CD4-positive, alpha-beta T cell (primary cell): Measurements from ENCODE around the gene FHIP1B. TPM values are rescaled to one million over a fixed set of nuclear protein-coding genes. Genes with fewer than 3 reads are reported as not detected.

Experiments used
- ATAC-seq: fragments of 200-7000 bp; cut with Tn5 transposase; one replicate; pipeline ENCODE4 v1.10.0; 2022; ENCODE audit warnings: mild to moderate bottlenecking; ENCODE audit not compliant: poor library complexity
- CTCF ChIA-PET: fragments of 350-600 bp; sonication (Branson Sonifier 250); formaldehyde crosslinking; loops from one replicate; lab custom pipeline; 2021; ENCODE audit warnings: antibody characterized with exemption, inconsistent platforms; lab: Charles Lee
- POLR2A ChIA-PET: fragments of 350-600 bp; sonication (Branson Sonifier 250); formaldehyde crosslinking; loops from one replicate; lab custom pipeline; 2021; ENCODE audit warnings: antibody characterized with exemption, inconsistent platforms; lab: Charles Lee
- DNase-seq, 14 experiments: peaks; one replicate each; pipeline ENCODE4 v3.0.0-alpha.2; 2013 to 2020; ENCODE audit warnings: mixed read lengths in 2 of 14
- H3K27ac ChIP-seq, 2 donors: one replicate each; pipeline versions ENCODE4 v1.5.1 to v1.7.0; 2013; ENCODE audit warnings: low read length in 2 of 2, low read depth in 1 of 2, mild to moderate bottlenecking in 1 of 2
- H3K27me3 ChIP-seq, 2 experiments: 1 replicate in 1 of 2; 2 replicates in 1 of 2; pipeline versions ENCODE4 v1.6.1 to v1.7.0; 2013; ENCODE audit warnings: low read length in 2 of 2, control low read depth in 1 of 2, mild to moderate bottlenecking in 1 of 2, moderate library complexity in 1 of 2; ENCODE audit not compliant: insufficient read depth in 2 of 2, control insufficient read depth in 1 of 2
- H3K36me3 ChIP-seq: one replicate; pipeline ENCODE4 v1.6.1; 2013; ENCODE audit warnings: low read length, control low read depth; ENCODE audit not compliant: insufficient read depth
- H3K4me1 ChIP-seq: one replicate; pipeline ENCODE4 v1.6.1; 2013; ENCODE audit warnings: low read length, control low read depth; ENCODE audit not compliant: insufficient read depth
- H3K4me3 ChIP-seq: one replicate; pipeline ENCODE4 v1.5.1; 2013; ENCODE audit warnings: mild to moderate bottlenecking, low read length, moderate library complexity
- H3K9me3 ChIP-seq, 2 experiments: 1 replicate in 1 of 2; 2 replicates in 1 of 2; pipeline versions ENCODE4 v1.6.1 to v1.7.0; 2013; ENCODE audit warnings: low read length in 2 of 2, mild to moderate bottlenecking in 2 of 2, control low read depth in 1 of 2, moderate library complexity in 1 of 2; ENCODE audit not compliant: control insufficient read depth in 1 of 2, insufficient read depth in 1 of 2
- H3K27ac Mint-ChIP-seq: one replicate; pipeline ENCODE4 v1.8.0; 2020; ENCODE audit warnings: mixed read lengths
- H3K27me3 Mint-ChIP-seq: one replicate; pipeline ENCODE4 v1.8.0; 2021; ENCODE audit warnings: mixed read lengths
- H3K36me3 Mint-ChIP-seq: one replicate; pipeline ENCODE4 v1.8.0; 2021; ENCODE audit warnings: low read depth, mixed read lengths
- H3K4me1 Mint-ChIP-seq: one replicate; pipeline ENCODE4 v1.8.0; 2021; ENCODE audit warnings: low read depth, mixed read lengths
- H3K4me3 Mint-ChIP-seq: one replicate; pipeline ENCODE4 v1.8.0; 2020; ENCODE audit warnings: mild to moderate bottlenecking, mixed read lengths
- H3K9me3 Mint-ChIP-seq: one replicate; pipeline ENCODE4 v1.8.0; 2020; ENCODE audit warnings: mixed read lengths
- intact Hi-C, 2 experiments: fragments of 100-400 bp; cut with DNase I in 1 of 2; cut with micrococcal nuclease in 1 of 2; formaldehyde crosslinking; loops; one replicate each; pipeline versions ENCODE4 v1.15.1 to v1.9.0; 2023 to 2025; cut with DNase I, micrococcal nuclease
- total RNA-seq, 174 experiments: library from RNA in 2 of 174; stranded (reverse) in 2 of 174; gene quantifications; one replicate each; pipeline ENCODE4 v1.2.3 and lab custom pipeline; 2021 to 2026
- TF ChIP-seq, protein P1 (sequence below): fragments of 200-600 bp; IDR thresholded peaks from one replicate; pipeline ENCODE4 v1.8.0; 2022; ENCODE audit warnings: antibody characterized with exemption, mild to moderate bottlenecking

Gene FHIP1B
- total RNA-seq, 2 experiments from 2014 or later, result 26.7 to 27.7 TPM

DNA sequence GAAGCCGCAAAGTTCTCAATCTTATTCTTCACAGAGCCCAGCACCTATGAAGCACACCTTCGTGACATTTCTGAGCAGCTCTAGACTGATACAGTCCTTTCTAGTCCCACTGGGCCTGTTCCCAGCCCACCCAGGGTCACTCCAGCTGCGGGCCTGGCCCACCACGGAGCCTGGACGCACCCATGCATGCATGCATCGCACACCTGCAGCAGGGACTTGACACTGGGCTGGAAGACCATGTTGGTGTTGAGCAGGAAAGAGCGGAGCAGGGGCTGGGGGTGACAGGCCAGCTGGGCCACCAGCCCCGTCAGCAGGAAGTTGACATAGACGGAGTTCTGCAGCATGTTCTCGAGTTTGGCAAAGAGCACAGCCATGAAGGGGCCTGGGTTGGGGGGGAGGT lies 19.9 kb downstream of the FHIP1B start:
- ATAC-seq, result no peak
- peaks cover 6% of the 10 kb centered on the region for H3K4me1 Mint-ChIP-seq
- Histone ChIP-seq H3K4me3 (no peak overlapping the region), H3K36me3 (peaks cover 78% of the 10 kb centered on the region), H3K27ac (no peak overlapping the region), H3K4me1 (no peaks in the 10 kb centered on the region), H3K9me3 (no peaks in the 10 kb centered on the region), H3K27me3 (no peaks in the 10 kb centered on the region)
- no peak for DNase-seq
- no peak overlapping the region for H3K4me3 Mint-ChIP-seq
- H3K36me3 Mint-ChIP-seq, result peaks cover 57% of the 10 kb centered on the region
- ChIA-PET CTCF (no interaction called here), POLR2A (no interaction called here)
- H3K27ac Mint-ChIP-seq, result no peak overlapping the region
- TF ChIP-seq, protein P1, sequence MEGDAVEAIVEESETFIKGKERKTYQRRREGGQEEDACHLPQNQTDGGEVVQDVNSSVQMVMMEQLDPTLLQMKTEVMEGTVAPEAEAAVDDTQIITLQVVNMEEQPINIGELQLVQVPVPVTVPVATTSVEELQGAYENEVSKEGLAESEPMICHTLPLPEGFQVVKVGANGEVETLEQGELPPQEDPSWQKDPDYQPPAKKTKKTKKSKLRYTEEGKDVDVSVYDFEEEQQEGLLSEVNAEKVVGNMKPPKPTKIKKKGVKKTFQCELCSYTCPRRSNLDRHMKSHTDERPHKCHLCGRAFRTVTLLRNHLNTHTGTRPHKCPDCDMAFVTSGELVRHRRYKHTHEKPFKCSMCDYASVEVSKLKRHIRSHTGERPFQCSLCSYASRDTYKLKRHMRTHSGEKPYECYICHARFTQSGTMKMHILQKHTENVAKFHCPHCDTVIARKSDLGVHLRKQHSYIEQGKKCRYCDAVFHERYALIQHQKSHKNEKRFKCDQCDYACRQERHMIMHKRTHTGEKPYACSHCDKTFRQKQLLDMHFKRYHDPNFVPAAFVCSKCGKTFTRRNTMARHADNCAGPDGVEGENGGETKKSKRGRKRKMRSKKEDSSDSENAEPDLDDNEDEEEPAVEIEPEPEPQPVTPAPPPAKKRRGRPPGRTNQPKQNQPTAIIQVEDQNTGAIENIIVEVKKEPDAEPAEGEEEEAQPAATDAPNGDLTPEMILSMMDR, result no peak
- H3K27me3 Mint-ChIP-seq, result no peaks in the 10 kb centered on the region
- intact Hi-C loops, result no loop called here
- H3K9me3 Mint-ChIP-seq, result no peaks in the 10 kb centered on the region

DNA sequence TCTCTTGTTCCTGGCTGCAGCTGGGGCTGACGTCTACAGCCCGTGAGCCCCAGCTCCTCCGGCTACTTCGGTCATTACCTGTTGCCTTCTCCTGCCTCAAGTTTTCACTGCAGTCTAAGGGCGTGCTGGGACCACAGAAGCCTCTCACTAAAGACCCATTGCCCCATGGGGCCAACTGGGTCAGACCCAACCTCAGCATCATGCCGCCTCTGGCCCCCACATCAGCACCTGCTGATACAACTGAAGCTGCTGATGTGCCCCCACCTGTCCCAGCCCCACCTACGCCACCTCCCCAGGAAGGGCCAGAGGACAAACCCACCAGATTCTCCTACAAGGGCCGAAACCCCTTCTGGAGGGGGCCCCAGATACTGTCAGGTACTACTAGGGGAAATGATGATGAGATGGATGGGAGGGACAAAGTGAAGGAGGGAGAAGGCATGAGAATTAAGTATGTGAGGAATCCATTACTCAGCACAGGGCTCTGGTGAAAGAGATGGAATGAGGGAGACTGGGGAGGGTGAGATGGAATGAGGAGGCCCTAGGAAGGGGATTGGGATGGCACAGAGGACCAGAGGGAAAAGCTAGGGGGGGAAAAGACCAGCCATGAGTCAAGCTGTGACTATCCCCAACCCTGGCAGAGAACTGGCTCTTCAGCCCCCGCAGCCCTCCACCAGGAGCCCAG lies 24.0 kb downstream of the FHIP1B start:
- Mint-ChIP-seq H3K27me3 (no peaks in the 10 kb centered on the region), H3K9me3 (no peaks in the 10 kb centered on the region), H3K4me1 (no peaks in the 10 kb centered on the region), H3K4me3 (no peak overlapping the region), H3K27ac (no peak overlapping the region), H3K36me3 (peaks cover 55% of the 10 kb centered on the region)
- no peak for ATAC-seq
- no peaks in the 10 kb centered on the region for H3K27me3 ChIP-seq
- DNase-seq, result no peak
- H3K4me1 ChIP-seq, result no peaks in the 10 kb centered on the region
- H3K36me3 ChIP-seq, result peaks cover 66% of the 10 kb centered on the region
- no peak overlapping the region for H3K27ac ChIP-seq
- no peak overlapping the region for H3K4me3 ChIP-seq
- no peaks in the 10 kb centered on the region for H3K9me3 ChIP-seq
- CTCF ChIA-PET, result no interaction called here
- TF ChIP-seq, protein P1, result no peak
- intact Hi-C loops, result no loop called here
- POLR2A ChIA-PET, result no interaction called here

DNA sequence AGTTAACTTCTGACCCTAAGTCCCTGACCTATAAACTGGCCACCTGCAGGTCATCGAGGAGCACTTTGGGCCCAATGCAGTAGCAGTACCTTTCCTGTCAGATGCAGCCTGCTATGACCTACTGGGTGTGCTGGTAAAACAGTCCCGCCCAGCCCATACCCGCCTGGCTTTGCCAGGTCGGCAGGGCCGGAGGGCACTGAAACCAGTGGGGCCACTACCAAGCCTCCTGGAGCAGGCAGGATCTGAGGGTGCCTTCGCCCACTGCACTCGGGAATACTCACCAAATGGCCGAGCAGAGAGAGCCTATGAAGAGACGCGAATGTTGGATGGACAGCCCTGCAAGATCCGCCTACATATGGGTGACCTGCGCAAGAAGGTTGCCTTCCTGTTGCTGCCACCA lies 24.6 kb downstream of the FHIP1B start:
- Mint-ChIP-seq H3K36me3 (peaks cover 50% of the 10 kb centered on the region), H3K9me3 (no peaks in the 10 kb centered on the region), H3K27me3 (no peaks in the 10 kb centered on the region), H3K4me3 (no peak overlapping the region), H3K4me1 (peaks cover 4% of the 10 kb centered on the region), H3K27ac (no peak overlapping the region)
- ChIA-PET CTCF (no interaction called here), POLR2A (no interaction called here)
- Histone ChIP-seq H3K27me3 (no peaks in the 10 kb centered on the region), H3K27ac (no peak overlapping the region), H3K4me3 (no peak overlapping the region), H3K9me3 (no peaks in the 10 kb centered on the region), H3K36me3 (peaks cover 63% of the 10 kb centered on the region), H3K4me1 (no peaks in the 10 kb centered on the region)
- TF ChIP-seq, protein P1, result no peak
- DNase-seq (no peak), ATAC-seq (no peak)
- intact Hi-C loops, result no loop called here
